Measurements from ENCODE around the gene EXD2.

EXD2 gene

DNA sequence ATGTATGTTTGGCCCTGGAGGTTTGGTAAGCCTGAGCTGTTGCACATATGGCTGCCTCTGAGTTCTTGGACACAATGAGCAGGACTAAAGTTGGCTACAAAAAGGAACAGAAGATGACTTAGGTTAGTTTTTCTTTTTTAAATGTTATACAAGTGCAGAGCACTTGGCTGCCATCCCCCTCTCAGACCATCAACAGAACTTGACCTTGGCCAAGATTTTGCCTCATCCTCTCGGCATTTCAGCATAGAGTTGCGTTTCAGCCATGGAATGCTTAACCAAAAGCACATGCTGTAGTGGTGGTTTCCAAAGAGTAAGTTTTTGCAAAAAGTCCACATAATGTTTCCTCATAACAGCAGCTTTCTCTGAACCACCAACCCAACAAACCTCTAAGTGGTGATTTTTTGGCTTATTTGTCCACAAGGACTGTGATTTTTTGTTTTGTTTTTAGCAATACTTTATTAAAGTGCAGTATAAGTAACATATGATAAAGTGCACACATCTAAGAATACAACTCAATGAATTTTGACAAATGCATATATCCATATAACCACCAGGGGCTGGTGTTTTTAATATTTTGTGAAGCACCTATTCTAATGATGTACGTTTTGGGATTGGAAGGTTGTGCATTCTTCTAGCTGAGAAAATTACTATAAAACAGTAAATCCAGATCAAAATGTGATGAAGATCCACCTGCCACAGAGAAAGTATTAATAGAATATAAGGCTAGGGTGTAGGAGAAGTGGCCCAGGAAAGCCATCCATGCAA is 56.6 kb downstream of the EXD2 start:
- no peak for DNase-seq

DNA sequence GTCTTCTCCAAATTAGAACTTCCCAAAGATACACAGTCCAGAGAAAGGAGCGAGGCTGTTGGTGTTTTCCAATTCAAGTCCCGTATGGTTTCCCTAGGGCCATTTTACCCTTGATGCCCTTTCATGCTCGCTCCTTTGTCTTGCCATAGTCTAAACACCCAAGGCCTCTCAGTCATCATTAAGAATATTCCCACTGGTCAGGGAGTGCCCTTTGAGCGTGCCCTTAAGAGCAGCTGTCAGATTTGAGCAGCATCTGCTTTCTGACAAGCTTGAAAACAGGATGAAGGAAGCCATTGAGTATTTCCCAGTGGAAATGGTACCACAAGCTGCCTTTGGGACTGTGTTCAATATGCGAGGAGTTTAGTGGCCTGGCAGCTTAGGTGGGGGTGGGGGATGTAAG is 58.3 kb downstream of the EXD2 start:
- DNase-seq = no peak

DNA sequence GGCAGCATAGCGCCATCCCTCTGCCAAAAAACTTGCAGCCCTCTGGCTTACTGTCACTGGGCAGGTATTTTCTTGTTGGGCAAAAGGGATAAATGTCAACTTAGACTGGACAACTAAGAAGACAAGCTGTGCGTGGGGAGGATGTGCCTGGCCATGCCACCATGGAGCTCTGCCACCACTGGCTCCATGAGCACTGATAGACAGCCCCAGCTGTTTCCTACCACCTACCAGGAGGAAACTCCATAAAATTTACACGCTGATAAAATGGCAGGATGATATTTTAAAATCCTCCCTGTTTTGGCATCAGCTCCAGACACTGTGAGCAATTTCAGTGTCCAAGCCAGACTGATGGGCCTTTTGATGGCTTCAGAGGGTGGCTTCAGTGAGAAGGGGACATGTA is 61.6 kb downstream of the EXD2 start:
- no peak for DNase-seq

DNA sequence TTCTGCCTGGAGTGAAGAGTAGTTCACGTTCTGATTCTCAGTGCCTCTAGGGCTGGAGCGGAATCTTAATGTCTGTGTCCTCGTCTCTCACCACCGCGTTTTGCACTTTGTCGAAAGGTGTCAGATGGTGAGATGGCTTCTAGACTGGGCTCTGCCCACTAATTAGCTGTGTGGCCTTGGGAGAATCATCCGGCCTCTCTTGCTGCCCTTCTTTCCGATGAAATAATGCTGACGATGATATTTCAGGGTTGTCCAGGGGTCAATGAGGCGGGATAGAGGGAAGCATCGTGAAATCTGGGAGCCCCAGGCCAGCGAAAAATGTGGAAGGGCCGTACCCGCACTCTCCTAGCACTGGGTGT is 67.8 kb downstream of the EXD2 start:
- no peak for DNase-seq

DNA sequence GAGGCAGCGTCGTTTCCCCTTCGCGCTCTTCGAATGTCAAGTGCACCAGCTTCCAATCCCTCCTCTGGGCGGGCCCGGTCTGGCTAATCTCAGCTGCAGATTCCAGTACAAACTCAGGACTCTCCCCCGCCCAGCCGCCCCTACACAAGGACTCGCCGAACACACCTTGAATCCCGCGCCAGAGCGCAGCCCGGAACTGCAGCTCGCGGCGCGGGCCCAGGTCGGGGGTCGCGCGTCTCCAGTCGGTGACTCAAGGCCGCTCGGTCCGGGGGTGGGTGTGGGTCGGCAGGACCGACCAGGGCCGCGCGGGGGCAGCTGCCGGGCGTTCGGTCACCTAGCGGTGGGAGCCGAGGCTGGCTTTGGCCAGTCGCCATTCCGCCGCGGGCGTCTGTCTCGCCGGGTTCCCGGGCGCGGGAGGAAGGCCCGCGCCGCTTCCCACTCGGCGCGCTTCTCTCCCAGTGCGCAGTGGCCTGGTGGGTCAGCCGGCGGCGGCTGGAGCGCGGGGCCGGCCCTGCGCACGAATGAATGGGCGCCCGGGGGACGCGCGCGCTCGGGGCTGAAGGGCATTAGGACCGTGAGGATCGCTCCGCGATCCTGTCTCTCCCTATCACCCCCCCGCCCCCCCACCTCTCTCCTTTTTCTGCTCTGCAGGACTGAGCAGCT is 68.4 kb downstream of the EXD2 start, which contains the start of gene GALNT16:
Gene GALNT16, plus strand, starts transcription at position 632 of the 663 bp plus-strand sequence. CDS start 133 bp downstream, outside the sequence.
- DNase-seq = peak in 12 of 56 donors; percentile 14 to 55 (median 38)

DNA sequence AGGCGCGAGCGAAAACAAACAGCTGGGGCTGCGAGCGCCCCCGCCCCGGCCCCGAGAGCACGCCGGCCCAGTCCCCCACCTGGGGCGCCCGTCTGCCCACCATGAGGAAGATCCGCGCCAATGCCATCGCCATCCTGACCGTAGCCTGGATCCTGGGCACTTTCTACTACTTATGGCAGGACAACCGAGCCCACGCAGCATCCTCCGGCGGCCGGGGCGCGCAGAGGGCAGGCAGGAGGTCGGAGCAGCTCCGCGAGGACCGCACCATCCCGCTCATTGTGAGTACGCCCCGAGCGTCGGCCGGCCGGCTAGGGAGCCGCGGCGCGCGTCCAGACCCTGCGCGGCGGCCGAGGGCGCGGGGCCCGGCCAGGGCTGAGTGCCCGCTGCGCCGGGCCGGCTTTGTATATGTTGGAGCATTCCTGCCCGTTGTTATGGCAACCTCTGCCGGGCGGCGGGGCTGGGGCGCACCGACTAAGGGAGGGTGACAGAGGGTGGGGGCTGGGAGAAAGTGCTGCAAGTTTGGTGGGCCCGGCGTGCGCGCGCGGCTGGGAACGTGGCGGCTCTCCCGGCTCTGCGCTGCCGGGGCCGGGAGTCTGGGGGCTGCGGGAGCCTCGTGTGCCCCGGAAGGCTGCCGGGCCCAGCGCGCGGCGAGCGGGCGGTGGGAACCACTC is 69.0 kb downstream of the EXD2 start:
- peak in 2 of 56 donors; percentile 15 to 41 for DNase-seq

DNA sequence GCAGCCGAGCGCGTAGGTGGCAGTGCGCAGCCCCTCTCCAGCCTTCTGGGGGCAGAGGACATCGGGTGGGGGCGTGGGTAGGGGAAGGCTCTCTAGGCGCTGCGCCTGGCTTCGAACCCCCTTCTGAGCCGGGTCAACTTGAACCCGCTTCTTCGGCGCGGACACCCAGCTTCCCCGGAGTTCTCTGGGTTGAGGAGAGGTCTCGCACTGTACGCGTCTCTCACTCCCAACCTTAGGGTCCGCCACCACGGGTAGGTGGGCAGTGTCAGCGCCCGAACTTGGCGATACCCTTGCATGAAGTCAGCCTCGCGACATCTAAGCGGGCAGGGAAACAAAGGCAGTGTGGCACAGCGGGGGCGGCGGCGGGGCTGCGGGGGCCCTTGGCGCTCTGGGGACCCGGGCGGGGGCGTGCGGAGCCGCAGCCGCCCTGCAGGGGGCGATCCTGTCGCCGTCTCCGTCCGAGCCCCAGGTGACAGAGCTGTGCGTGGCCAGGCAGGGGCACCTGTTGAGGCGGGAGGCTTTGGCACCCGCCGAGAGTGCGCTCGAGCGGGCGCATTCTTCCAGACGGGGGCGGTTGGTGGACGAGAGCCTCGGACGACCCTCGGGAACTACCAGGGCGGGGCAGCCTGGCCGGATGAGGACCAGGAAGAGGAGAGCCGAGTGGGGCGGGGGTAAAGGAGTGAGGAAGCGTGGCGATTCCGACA is 69.7 kb downstream of the EXD2 start:
- peak in 10 of 56 donors; percentile 4 to 50 (median 22) for DNase-seq

DNA sequence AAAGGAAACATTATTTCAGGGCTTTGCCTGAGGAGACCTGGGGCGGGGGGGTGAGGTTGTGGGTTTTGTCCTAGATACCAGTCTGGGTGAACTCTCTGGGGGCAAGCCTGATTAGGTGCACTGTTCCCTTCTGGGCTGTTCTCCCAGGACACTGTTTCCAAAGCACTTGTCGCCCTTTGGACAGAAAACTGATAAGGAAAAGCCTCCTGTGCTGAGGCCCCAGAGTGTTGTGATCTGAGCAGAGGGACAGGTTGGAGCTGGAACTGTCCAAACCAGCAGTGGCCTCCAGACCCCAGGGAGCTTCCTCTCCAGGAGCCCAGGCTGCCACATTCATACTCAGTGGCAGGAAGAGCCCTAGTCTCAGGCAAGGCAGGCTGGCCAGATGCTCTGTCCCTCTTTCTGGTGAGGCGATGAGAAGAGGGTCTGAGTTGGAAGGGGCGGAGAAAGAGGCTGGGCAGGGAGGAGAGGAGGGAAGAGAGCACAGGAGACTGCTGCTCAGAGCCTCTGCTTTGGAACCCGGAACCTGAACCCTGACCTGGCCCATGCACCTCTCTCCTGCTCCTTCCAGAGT is 70.5 kb downstream of the EXD2 start:
- no peak for DNase-seq

DNA sequence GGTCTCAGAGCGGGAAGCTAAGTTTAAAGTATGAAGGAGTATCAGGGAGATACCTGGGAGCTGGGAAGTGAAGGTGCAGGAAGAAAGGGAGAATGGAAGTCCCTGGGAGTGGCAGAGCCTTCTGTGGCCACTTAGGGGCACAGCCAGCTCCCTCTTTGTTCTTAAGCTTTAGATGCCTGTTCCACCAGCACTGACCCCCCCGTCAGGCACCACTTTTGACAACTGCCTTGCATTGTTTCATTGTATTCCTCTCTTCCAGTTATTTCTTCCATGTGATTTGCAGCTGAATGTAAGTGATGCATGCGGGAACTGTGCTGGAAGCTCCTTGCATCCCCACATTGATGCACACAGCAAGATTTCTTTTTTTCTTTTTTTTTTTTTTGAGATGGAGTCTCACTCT is 71.2 kb downstream of the EXD2 start:
- DNase-seq = no peak

DNA sequence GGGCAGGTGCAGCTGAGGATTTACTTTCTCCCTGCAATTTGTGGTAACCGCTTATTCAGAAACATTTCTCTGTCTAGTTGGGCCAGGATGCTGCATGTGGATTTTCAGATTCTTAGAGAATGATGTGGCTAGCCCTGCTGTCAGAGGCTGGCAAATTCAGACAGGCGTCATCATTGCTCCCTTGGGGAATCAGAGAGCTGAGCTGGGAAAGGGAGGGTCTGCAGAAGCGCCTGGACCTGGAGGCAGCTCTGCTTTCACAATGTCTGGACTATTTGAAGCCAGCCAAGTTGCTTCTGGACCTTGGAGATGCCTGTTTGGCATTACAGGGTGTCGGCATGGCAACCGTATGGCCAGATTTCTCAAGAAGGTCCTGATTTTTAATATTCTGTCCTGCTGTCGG is 72.1 kb downstream of the EXD2 start:
- DNase-seq = peak in 13 of 56 donors; percentile 8 to 54 (median 26)

DNA sequence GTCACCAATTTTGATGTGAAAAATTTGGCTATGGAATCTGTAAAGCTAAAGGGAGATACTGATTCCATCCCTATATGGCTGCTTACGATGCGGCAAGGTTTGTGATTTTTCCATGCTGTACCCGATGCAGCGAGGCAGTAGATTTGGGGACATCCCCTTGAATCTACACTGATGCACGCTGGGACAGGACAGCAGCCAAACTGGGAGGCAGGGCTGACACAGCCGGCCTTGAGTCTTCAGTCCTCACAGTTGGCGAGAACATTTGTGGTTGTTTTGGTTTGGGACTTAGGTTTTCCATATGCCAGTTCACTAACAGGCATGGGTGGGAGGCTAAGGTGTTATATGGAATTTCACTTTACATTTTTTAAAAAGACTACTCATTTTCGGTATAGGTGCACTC is 72.5 kb downstream of the EXD2 start:
- peak in 2 of 56 donors; percentile 25 to 38 for DNase-seq

DNA sequence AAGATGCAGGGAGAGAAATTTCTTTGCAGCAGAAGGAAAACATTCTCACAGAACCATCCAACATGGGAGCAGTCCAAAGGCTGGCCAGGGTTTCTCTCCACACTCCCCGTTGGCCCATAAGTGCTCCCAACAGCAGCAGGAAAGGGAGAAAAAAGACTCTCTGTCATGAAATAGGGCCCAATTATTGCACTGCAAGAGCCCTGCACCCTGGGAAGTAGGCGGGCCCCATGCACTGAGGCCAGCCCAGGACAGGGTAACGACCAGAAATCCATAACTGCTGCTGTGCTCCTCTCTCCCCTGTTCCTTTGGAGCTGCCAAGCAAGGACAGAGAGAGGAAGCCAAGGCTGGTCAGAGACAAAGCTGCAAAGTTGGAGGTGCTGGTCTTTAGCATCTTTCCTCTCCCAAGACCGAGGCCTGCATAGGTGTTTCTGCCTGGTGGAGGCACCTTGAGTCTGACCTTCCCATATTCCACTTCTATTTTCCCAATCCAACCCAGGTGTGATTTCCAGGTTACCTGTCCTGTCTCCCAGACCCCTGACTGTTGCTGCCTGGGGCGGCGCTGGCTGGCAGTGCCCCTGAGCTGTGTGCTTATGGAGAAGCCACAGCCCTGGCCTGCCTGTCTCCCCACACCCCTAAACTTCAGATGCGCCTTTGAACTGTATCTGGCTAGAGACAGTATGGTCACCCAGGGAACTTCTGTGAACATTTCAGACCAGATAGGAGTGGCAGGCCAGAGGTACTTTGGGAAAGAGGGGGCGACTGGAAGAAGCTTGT is 75.5 kb downstream of the EXD2 start:
- peak in 1 of 56 donors; percentile 40 for DNase-seq

DNA sequence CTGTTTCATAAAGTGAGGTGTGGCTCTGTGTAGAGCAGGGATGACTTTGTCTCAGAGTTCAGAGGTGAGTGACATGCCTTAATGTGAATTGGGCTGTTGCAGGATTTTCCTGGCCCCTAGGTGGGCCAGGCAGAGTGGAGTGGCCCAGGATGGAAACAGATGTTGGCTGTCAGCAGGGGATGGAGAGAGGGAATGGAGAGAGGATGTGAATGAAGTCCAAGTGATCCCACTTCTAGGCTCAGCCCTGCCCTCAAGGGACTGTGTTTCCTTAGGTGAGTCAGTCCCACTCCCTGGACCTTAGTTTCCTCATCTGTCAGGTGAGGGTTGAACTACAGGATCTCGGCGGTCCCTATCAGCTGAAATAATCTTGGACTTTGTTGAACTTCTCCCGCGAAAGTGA is 76.2 kb downstream of the EXD2 start:
- DNase-seq = no peak

DNA sequence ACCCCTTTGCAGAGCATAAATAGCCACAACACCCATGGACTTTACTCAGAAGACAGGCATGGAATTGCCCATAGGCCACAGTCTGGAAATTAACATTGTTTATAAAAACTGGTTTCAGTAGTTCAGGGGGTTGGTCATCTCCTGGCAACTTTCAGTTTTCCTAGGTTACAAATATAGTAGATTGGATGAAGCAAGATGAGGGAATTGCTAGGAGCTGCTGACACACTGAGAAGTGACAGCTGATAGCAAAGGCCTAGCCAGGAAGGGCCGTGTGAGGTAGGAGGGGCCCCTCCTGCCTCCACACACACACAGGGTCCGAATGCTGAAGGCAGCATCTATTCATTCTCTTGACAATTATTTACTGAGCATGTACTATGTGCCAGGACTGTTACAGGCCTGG is 76.9 kb downstream of the EXD2 start:
- DNase-seq = no peak

DNA sequence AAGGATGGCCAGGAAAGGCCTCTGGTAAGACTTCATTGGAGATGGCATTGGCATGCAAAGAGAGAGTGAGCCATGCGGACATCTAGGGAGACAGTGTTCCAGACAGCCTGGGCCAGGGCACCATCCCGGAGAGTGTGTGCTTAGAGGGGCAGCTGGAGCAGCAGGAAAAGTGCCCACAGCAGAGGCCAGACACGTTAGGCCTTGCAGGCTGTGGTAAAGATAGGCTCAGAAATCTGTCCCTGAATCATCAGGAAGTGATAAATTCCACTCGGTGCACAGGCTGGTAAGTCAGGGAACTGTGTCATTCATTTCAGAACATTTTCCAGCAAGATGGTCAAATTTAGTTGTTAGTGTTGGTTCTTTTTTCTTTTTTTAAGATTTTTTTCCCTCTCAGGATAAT is 77.5 kb downstream of the EXD2 start:
- DNase-seq = no peak

DNA sequence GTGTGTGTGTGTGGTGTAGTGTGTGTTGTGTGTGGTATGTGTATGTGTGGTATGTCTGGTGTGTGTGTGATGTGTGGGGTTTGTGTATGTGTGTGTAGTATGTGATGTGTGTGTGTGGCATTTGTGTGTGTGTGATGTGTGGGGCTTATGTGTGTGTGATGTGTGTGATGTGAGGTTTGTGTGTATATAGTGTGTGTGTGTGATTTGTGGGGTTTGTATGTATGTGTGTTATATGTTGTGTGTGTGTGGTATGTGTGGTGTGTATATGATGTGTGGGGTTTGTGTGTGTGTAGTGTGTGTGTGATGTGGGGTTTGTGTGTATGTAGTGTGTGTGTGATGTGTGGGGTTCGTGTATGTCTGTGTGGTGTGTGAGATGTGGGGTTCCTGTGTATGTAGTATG is 78.1 kb downstream of the EXD2 start:
- DNase-seq = no peak

DNA sequence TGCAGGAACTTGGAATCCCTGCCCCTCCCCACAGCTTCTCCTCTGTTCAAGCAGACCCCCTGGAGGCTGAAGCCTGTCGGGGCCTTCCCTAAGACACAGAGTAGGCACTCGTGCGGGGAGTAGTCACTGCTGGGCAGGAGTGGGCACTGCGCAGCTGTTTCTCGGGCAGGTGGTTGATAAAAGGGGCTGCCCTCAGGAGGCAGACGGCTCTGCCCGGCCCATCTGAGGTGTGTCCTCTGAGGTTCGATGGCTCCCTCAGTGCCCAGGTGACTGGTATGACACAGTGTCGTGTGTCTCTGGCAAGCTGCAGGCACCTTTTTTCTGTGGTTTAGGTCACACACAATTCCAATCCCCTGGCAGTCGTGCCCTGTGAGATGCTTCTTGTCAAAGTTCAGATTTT is 78.8 kb downstream of the EXD2 start:
- no peak for DNase-seq

DNA sequence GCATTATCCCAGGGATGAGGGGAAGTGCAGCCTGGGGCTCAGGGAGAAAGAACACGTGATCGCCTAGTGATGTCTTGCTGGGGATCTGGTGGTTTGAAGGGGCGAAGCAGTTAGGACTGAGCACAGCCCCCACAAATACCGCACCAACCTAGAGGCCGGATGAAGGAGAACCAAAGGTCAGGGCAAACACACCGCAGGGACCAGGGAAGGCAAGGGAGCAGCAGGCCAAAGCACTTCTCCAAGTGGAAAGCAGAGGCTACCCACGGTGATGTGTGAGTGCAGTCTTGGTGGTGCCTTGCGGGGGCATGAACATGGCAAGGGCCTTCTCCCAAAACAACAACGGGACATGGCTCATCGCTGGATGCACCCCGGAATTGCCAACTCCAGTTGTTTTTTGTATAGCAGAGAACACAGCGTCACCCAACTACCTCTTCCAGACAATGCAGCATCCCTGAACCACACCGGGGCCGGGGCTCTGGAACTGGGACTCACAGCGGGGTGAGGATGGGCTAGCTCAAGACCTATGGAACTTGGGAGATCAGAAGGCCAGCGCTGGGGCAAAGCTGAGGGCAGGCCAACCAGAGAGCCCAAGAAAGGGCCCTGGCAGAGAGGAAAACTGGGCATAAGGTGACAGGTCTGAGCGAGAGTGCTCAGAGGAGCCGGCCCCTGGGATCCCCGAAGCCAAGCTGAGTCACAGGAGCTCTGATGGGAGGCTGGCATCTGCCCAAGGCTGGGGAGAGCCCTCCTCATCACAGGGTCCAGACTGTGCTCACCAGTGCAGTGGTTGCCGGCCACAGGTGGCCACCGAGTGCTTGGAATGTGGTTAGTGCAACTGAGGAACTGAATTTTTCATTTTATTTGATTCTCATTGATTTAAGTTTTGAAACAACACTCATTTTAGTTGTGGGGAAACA is 79.8 kb downstream of the EXD2 start:
- DNase-seq = peak in 3 of 56 donors; percentile 8 to 32 (median 13)

DNA sequence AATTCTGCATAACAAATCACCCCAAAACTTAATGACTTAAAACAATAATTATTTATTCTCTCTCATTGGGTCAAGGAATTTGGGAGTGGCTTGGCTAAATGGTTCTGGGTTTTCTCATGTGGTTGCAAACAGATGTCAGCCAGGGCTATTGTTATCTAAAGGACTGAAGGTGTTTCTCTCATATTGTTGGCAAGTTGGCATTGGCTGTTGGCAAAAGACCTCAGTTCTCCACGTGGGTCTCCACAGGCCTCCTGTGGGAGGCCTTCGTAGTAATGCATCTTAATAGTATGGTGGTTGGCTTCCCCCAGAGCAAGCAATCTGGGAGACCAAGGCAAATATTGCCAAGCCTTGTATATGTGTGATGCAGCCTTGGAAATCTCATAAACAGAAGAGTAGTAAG is 83.0 kb downstream of the EXD2 start:
- DNase-seq = no peak

DNA sequence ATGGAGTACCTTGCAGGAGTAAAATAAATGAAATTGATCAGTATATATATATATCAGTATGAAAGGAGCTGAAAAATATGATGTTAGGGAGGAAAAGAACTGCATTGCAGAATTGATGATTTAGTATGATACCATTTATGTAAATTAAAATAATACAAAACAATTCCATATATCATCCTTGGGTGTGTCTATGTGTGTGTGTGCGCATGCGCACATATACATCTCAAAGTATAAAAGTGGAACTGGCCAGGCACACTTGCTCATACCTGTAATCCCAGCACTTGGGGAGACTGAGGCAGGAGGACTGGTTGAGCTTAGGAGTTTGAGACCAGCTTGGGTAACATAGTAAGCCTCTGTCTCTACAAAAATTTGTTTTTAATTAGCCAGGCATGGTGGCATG is 84.0 kb downstream of the EXD2 start:
- no peak for DNase-seq

Data from amygdala (tissue), 56 donors.